HG03196 (cell line): ENCODE data around the gene TPGS1.

Experiments used
- ATAC-seq: cut with Tn5 transposase; IDR thresholded peaks from one replicate; pipeline ENCODE4 v1.9.1; 2021; ENCODE audit not compliant: unreplicated experiment

Gene TPGS1

DNA sequence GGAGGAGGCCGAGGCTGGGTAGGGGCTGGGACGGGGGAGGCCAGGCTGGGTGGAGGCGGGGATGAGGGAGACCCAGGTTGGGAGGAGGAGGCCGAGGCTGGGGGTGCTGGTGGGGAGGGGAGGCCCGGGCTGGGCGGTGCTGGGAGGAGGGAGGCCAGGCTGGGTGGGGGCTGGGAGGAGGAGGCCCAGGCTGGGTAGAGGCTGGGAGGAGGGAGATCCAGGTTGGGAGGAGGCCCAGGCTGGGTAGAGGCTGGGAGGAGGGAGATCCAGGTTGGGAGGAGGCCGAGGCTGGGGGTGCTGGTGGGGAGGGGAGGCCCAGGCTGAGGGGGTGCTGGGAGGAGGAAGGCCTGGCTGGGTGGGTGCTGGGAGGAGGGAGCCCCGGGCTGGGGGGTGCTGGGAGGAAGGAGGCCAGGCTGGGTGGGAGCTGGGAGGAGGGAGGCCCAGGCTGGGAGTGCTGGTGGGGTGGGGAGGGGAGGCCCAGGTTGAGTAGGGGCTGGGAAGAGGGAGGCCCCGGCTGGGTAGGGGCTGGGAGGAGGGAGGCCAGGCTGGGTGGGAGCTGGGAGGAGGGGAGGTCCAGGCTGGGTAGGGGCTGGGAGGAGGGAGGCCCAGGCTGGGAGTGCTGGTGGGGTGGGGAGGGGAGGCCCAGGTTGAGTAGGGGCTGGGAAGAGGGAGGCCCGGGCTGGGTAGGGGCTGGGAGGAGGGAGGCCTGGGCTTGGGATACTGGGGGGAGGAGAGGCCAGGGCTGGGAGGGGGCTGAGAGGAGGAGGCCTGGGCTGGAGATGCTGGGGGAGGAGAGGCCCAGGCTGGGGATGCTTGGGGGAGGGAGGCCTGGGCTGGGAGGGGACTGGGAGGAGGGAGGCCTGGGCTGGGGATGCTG lies 10.7 kb downstream of the TPGS1 start:
- ATAC-seq: no peak

DNA sequence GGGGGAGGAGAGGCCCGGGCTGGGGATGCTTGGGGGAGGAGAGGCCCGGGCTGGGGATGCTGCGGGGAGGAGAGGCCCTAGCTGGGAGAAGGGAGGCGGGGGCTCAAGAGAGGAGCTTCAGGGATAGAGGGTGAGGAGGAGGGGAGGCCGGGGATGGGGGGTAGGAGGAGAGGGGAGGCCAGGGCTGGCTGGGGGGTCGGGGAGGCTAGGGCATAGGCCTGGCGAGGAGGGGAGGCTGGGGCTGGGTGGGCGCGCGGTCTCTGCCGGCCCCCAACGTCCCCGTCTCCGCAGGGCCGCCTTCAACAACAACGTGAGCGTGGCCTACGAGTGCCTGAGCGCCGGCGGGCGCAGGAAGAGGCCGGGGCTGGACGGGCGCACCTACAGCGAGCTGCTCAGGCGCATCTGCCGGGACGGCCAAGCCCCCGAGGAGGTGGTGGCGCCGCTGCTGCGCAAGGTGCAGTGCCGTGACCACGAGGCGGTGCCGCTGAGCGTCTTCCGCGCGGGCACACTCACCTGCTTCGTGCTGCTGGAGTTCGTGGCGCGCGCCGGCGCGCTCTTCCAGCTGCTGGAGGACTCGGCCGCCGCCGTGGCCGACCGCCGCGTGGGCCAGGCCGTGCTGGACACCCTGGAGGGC lies 11.4 kb downstream of the TPGS1 start:
- no peak for ATAC-seq

DNA sequence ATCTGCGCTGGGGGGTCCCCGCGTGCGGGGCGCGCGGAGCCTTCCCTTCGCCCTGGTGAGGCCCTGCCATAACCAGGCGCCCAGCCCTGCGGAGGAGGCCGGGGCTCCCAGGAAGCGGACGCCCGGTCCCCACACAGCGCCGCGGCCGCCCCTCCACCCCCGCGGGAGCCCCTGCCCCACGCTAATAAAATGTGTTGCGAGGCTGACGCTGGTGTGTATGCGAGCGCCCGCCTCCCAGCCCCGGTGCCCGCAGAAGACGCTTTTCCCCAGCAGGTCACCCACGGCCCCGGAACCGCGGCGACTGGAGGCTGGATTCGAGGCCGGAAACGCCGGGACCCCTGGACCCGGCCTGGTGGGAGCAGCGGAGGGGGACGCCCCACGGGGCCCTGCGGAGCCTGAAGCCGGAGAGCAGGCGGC lies 12.2 kb downstream of the TPGS1 start:
- no peak for ATAC-seq

DNA sequence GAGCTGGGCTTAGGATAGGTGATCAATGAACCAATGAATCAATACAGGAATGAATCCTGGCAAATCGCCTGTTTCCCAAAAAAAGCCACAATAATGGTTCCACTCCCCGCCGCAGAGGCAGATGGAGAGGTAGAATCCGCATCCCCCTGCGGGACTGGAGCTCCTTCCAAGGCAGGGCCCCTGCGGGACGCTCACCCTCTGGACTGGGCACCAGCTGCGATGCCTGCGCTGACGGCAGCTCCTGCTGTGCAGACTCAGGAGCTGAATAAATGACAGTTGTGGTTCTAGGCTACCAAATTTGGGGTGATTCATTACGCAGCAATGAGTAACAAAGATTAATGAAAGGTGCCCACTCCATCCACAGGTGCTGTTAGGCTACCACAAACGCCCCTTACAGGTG lies 15.4 kb downstream of the TPGS1 start:
- ATAC-seq: no peak

DNA sequence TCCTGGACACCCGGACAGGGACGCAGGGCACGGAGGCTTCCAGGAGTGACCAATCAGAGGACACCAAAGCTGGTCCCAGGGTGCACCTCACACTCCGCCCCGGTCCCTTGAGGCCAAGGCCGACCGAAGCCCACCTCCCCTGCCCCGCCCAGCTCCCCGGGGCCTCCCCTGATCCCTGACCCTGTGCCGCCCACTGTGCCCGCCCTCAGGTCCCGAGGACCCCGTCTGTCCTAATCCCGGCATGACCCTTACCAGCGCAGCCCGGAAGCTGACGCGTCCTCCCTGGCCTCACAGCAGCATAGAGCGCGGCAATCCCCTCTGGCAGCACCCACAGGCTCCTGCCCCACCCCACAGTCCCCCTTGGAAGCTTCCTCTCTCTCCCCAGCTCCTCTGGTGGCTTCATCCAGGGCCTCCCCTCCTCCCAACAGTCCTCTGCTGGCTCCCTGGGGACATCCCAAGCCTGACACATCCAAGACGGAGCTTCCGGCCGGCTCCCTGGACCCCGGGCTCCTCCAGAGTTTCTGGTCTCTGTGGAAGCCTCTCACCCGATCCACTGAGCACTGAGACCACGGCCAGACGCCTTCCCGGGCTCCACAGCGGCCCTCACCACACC lies 16.9 kb downstream of the TPGS1 start:
- no peak for ATAC-seq

DNA sequence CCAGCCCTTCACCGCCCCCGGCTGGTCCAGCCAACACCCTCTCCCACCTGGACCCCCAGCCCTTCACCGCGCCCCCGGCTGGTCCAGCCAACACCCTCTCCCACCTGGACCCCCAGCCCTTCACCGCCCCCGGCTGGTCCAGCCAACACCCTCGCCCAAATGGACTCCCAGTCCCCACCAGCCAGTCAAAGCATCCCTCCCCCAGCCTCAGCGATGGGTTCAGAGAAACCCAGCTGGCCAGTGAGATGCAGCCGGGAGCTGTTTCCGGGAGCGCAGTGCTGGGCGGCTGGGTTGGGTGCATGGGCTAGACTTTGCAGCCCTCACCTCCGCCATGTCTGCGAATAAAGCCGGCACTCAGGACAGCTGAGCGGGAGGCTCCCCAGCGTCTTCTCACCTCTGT lies 17.7 kb downstream of the TPGS1 start:
- ATAC-seq: no peak

DNA sequence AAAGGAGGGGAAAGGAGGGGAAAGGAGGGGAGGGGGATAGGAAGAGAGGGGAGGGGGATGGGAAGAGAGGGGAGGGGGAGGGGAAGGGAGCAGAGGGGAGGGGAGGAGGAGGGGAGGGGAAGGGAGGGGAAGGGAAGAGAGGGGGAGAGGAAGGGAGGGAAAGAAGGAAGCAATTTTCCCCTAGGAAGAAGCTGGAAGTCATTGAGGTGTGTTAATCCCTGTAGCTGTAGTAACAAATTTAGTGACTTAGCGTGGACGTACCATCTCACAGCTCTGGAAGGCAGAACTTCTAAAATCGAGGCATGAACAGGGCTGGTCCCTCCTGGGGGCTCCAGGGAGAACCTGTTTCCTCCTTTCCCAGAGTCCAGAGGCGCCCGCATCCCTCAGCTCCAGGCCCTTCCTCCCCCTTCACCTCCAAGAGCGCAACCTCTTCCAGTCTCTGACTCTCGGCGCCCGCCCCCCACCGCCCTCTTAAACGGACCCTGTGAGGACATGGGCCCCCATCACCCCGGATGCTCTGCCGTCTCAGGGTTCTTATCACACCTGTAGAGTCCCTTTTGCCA lies 18.6 kb downstream of the TPGS1 start:
- ATAC-seq: no peak

DNA sequence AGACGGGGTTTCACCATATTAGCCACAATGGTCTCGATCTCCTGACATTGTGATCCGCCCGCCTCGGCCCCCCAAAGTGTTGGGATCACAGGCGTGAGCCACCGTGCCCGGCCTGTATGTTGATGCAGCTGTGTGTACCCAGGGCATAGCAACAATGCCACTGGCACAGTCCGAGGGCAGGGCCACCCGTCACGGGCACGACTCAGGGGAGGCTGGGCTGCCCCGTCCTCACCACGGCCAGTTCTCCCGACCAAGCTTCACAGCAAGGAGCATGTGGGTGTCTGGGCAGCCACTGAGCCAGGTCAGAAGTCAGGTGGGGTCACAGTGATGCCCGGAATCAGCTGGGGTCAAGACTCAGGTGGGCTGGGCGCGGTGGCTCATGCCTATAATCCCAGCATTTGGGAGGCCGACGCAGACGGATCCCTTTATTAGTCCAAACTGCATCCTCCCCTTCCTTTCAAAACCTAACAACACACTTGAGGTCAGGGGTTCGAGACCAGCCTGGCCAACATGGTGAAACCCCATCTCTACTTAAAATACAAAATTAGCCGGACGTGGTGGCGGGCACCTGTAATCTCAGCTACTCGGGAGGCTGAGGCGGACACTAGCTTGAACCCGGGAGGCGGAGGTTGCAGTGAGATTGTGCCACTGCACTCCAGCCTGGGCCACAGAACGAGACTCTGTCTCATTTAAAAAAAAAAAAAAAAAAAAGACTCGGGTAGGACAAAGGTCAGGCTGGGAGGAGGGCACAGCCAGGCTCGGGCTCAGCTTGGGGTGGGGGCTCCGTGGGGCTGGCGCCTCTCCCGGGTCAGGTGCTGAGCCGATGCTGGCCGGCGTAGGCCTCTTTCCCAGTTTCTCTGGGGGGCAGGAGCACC lies 23.1 kb downstream of the TPGS1 start:
- no peak for ATAC-seq

DNA sequence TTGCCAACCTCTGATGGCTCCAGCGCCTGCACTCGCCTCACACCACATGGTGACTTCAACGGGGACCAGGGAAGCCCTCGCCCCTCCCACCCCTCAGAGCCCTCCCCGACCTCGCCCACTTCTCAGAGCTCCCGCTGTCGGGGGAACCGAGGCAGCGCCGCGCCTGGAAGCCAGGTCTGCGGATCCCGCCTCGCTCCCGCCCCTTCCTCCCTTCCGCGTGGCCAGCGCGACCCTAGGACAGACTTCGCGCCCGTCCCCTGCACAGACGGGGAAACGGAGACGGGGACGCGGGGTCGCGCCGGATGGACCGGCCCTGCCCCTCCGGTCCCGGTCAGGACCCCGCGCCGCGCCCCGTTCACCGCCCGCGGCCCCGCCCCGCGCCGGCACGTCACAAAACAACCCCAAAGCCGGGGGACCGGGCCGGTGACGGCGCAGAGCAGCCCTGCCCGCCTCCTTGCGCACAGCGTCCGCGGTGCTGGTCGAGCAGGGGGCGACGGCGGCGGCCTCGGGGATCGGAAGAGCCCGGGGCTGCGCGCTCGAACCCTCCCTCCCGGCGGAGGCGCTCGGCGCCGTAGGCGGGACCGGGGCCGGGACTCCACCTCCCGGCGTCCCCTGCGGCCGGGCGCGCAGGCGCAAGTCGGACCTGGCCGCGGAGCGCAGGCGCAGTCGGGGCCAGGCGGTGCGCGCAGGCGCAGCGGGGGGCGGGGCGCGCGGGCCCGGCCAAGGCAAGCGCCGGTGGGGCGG lies 23.9 kb downstream of the TPGS1 start:
- peak; percentile 51 for ATAC-seq

DNA sequence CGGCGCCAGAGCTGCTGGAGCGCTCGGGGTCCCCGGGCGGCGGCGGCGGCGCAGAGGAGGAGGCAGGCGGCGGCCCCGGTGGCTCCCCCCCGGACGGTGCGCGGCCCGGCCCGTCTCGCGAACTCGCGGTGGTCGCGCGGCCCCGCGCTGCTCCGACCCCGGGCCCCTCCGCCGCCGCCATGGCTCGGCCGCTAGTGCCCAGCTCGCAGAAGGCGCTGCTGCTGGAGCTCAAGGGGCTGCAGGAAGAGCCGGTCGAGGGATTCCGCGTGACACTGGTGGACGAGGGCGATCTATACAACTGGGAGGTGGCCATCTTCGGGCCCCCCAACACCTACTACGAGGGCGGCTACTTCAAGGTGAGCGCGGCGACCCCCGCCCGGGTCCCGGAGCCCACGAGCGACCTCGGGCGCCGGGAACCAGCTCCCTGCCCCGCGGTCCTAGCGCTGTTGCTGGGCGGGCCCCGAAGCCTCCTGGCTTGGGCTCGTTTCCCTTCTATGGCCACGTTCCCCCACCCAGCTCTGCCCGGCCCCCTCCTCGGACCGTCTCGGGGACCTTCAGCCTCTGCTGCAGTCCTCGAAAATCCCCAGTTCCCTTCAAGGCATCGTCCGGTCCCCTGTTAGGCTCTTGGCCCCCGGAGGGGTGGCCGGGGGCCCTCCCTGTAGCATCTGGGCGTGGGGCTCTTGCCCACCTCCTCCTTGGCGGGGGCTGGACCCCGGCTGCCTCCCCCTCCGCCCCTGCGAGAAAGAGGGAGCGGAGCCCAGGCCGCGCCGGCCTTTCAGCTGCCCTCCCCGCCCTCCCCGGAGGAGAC lies 24.7 kb downstream of the TPGS1 start, which contains the start of gene CDC34:
Gene CDC34, plus strand, starts transcription at position 8 of the 808 bp plus-strand sequence. Its CDS starts 172 bp downstream, at position 180.
- ATAC-seq: no peak

DNA sequence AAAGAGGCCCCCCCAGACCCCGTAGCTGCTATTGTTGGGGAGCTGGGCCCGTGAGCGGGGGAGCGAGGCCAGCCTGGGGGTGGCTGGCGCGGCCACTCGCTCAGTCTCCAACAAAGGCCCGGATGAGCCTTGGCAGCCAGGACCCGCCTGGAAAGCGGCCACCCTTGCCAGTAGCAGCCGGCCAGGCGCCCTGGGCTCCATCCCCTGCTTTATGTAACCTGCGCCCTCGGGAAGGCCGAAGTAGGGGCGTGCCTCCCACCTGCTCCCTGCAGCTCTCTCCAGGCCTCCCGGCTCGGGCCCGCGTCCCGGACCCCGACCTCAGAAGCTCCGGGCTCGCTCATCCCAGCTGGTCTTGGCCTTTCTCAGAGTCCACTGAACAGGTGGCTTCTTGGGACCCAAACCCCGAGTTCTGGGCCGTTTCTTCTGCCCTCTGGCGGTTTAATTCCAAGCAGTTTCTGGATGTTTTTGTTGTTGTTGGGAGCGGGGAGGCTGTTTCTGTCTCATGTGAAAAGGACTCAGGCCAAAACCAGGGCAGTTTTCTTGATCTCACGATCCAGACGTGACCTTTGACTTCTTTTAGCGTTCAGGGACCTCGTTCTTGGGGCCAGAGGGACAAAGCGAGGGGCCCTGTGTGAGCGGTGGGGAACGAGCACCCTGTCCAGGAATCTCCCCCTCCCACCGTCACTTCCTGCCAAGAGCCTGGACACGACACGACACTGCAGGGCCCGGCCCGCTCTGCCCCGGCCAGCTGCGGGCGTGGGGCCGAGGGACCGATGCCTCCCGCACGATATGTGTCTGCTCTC lies 25.5 kb downstream of the TPGS1 start:
- no peak for ATAC-seq

DNA sequence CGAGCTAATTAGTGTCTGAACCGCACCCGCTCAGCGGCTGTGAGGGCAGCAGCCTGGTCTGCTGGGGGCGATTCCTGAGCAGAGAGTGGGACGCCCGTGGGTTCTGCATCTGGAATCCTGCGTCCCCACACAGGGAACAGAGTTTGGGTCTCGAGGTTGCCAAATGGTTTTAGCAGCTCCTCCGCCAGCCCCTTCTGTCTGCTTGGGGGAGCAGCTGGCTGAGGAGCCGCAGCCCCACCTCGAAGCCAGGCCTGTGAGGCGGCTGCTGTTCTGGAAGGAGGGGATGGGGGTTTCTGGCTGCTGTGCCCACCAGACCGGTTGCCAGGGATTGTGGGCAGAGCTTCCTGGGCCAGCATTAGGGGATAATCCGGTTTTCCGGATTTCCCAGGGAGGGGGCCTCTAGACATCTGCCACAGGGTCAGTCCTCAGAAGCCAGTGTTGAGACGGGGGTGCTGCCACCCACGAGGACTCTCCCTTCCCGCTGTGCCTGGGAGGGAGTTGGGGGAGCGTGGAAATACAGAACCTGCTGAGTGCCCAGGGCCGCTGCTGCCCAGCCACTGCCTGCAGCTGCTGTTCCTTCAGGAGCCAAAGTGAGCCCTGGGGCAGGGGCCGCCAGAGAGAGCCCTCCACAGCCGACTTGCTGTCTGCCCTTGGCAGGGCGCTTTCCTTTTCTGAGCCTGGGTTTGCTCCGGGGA lies 26.2 kb downstream of the TPGS1 start:
- ATAC-seq: no peak

DNA sequence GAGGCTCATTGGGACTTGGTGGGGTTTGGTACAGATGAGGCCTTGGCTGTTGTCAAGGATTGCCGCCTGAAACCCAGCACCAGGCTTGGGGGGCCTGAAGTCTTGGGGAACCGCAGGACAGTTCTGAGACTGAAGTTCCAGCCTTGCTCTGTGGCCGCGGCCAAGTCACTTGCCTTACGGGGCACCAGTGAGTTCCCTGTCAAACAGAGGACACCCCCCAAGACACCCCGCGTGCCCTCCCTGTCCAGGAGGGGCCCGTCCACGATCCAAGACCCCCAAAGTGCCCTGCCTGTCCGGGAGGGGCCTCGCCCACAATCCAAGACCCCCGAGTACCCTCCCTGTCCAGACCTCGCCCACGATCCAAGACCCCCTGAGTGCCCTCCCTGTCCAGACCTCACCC lies 26.8 kb downstream of the TPGS1 start:
- ATAC-seq: no peak

DNA sequence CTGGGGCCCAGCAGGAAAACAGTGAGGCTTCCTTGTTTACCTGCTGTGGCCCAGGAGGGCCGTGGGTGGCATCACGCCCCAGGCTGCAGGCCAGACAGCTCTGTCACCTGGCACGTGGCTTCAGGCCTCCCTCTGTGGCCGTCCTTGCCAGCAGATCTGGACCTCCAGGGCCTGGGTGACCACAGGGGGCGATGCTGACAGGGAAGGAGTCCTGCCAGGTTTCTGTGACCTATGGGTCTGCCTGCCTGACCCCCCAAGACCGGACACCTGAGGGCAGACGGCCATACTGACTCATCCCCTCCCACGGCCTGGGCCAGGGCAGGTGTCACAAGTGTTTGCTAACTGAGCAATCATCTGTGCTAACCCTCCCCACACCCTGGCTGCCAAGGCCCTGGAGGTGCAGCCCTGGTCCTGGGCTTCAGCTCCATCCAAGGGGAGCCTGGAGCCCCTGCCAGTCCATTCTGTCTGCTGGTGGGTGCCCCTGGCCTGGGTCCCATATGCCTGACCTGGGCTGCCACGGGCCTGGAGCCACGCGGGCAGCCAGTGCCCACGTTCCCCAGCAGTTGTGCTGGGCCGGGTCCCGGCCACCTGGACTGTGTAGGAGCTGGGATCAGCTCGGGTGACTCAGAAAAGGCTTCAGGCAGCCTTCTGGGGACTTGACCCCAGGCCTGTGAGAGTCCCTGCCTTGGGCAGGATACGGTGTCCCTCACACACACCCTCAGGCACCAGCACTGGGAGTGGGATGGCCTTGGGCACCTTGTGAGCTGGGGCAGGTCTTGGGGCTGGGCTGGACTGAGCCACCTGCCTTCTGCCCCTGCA lies 27.9 kb downstream of the TPGS1 start:
- ATAC-seq: no peak

DNA sequence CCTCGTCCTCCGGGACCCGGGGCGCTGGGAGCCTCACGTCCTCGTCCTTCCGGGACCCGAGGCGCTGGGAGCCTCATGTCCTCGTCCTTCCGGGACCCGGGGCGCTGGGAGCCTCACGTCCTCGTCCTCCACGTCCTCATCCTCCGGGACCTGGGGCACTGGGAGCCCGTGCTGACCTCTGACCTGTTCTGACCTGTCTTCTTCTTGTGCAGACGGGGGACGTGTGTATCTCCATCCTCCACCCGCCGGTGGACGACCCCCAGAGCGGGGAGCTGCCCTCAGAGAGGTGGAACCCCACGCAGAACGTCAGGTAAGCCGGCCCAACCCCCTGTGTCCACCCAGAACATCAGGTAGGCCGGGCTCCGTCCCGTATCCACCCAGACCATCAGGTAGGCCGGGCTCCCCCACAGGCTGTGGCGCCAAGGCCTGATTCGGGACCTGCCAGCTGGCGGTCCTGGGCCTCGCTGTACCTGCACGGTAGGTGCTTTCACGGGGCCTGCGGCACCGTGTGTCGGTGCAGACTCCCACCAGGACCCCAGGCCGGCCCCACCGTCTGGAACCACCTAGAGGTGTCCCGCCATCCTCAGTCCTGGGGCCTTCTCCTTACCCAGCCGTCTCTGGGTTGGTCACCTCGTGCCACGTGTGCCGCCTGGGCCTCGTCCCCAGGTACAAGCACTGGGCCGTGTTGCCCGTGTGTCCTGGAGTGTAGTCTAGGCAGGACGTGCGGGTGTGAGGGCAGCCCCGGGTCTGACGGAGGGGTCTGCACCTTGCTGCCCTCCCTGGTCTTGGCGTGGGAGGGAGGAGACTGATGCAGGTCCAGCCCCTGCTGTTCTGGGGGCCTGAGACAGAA lies 29.0 kb downstream of the TPGS1 start:
- ATAC-seq: no peak

DNA sequence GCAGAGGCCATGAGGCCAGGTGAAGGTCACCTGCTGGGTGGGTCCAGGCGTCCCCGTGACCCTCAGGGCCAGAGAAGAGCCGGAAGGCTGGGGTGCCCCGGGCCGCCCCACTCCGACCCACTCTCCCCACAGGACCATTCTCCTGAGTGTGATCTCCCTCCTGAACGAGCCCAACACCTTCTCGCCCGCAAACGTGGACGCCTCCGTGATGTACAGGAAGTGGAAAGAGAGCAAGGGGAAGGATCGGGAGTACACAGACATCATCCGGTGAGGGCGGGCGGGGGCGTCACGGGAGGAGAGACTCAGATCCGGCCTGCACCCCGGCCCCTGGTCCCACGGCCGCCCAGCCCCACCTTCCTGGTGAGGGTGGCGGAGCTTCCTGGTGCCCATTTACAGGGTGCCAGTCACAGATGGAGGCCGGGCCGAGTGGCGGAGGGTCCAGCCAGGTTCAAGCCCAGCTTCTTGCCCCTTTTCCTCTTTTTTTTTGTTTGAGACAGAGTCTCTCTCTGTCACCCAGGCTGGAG lies 29.6 kb downstream of the TPGS1 start:
- no peak for ATAC-seq
